Ectodermal cell (in vitro differentiated cells): ENCODE results near the gene FADS2.

Experiments used
- H3K27ac ChIP-seq: 2 replicates; pipeline ENCODE4 v1.7.0; 2013; ENCODE audit warnings: mild to moderate bottlenecking, low read depth, low read length; ENCODE audit not compliant: insufficient read depth, poor library complexity, severe bottlenecking
- H3K27me3 ChIP-seq: 2 replicates; pipeline ENCODE4 v1.7.0; 2013; ENCODE audit warnings: mild to moderate bottlenecking, low read length; ENCODE audit not compliant: insufficient read depth, control insufficient read depth, poor library complexity, severe bottlenecking
- H3K36me3 ChIP-seq: one replicate; pipeline ENCODE4 v1.7.0; 2013; ENCODE audit warnings: low read length; ENCODE audit not compliant: control insufficient read depth, insufficient read depth
- H3K4me1 ChIP-seq: one replicate; pipeline ENCODE4 v1.7.0; 2013; ENCODE audit warnings: low read length; ENCODE audit not compliant: control insufficient read depth, insufficient read depth
- H3K4me3 ChIP-seq: 2 replicates; pipeline ENCODE4 v1.7.0; 2013; ENCODE audit warnings: low read depth, low read length, control low read depth; ENCODE audit not compliant: insufficient read depth
- H3K9me3 ChIP-seq: 2 replicates; pipeline ENCODE4 v1.7.0; 2013; ENCODE audit warnings: mild to moderate bottlenecking, low read length, moderate library complexity; ENCODE audit not compliant: control insufficient read depth
- WGBS, 2 experiments: methylation state at CpG; one replicate each; pipeline ENCODE4 v1.1.7; 2013; ENCODE audit warnings: missing lambda C conversion rate in 2 of 2; 5-methylcytosine and 5-hydroxymethylcytosine counted together

The FADS2 gene

DNA sequence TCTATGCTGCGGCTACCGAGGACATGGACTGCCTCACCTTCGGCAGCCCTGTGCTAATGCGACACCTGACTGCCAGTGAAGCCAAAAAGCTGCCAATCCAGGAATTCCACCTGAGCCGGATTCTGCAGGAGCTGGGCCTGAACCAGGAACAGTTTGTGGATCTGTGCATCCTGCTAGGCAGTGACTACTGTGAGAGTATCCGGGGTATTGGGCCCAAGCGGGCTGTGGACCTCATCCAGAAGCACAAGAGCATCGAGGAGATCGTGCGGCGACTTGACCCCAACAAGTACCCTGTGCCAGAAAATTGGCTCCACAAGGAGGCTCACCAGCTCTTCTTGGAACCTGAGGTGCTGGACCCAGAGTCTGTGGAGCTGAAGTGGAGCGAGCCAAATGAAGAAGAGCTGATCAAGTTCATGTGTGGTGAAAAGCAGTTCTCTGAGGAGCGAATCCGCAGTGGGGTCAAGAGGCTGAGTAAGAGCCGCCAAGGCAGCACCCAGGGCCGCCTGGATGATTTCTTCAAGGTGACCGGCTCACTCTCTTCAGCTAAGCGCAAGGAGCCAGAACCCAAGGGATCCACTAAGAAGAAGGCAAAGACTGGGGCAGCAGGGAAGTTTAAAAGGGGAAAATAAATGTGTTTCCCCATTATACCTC, 32.1 kb upstream of the FADS2 start:
- WGBS, 2 experiments: 96% methylated on average over 18 of the region's 18 CpGs
- Histone ChIP-seq H3K4me1 (peaks cover 9% of the 10 kb centered on the region), H3K36me3 (peaks cover 17% of the 10 kb centered on the region), H3K4me3 (no peak overlapping the region), H3K27ac (no peak overlapping the region), H3K9me3 (no peaks in the 10 kb centered on the region), H3K27me3 (no peaks in the 10 kb centered on the region)

- no peaks in the 10 kb centered on the region for H3K4me1 ChIP-seq
- no peaks in the 10 kb centered on the region for H3K9me3 ChIP-seq
- no peak overlapping the region for H3K4me3 ChIP-seq
- peaks cover 24% of the 10 kb centered on the region for H3K36me3 ChIP-seq
- no peaks in the 10 kb centered on the region for H3K27me3 ChIP-seq
- WGBS, 2 experiments: 70 to 93% methylated on average over 2 to 3 of the region's 3 CpGs
- no peak overlapping the region for H3K27ac ChIP-seq
Measured at GRCh38 chr11:61797263-61797944, 30.7 kb upstream of the FADS2 start.

GRCh38 chr11:61799665-61800284, 28.3 kb upstream of the FADS2 start:
- Histone ChIP-seq H3K36me3 (peaks cover 44% of the 10 kb centered on the region), H3K4me3 (no peak overlapping the region), H3K27ac (no peak overlapping the region), H3K4me1 (no peaks in the 10 kb centered on the region), H3K27me3 (no peaks in the 10 kb centered on the region), H3K9me3 (no peaks in the 10 kb centered on the region)
- 92 to 96% methylated on average over 2 of the region's 2 CpGs for WGBS, 2 experiments

DNA sequence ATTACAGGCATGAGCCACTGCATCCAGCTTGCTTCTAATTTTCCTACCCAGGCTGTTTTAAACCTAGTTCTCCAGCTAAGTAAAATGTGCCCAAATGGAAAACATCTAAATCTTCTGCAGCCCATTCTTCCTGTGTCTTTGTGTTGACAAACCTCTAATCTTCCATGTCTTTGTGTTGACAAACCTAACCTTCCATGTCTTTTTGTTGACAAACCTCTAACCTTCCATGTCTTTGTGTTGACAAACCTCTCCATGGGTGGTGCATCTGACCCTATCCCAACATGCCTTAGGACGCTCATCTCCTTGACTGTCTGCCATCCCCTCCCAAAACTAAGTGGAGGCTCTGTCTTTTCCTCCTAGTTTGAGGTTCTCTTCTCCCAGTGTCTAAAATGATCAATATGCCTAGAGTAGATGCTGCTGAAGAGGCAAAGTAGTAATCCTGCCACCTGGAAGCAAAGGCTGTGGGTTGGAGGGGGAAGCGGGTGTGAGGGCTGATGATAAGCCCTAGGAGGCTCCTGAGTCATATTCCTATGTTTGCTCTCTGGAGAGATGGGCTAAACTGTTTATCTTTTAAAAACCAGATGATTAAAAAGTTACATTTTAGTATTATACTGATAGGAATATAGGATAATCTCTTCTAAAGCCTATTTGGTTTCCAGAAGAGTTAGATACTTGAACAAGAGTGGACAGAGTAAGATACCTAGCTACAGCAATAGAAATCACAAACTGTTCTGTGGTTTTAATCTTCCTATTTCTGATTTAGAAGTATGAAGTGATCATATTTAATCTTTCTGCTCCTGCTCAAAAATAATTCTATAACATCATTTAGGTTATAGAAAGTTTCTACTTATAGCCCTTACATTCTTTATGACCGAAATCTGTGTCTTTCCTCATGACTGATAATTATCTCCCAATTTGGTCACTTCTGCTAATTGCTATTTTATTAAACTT, 27.5 kb upstream of the FADS2 start:
- H3K4me1 ChIP-seq: no peaks in the 10 kb centered on the region
- no peak overlapping the region for H3K27ac ChIP-seq
- WGBS, 2 experiments: 92 to 94% methylated on average over 3 of the region's 3 CpGs
- H3K27me3 ChIP-seq: no peaks in the 10 kb centered on the region
- no peak overlapping the region for H3K4me3 ChIP-seq
- no peaks in the 10 kb centered on the region for H3K9me3 ChIP-seq
- peaks cover 48% of the 10 kb centered on the region for H3K36me3 ChIP-seq

DNA sequence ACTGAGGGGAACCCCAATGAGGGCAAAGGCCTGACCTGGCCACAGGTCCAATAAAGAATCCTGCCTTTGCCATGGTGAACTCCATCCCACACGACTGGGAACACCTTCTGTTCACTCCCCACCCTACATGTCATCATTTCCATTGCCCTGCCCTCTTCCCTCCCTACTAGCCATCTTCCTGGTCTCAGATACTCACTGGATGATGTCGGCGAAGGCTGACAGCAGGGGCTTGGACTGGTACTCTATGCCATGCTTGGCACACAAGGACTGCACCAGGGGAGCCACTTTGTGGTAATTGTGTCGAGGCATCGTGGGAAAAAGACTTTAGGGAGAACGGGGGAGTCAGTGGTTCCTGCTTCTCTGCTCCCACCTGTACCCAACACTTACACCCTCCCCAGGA, 25.5 kb upstream of the FADS2 start:
- H3K4me3 ChIP-seq: no peak overlapping the region
- H3K36me3 ChIP-seq: peaks cover 56% of the 10 kb centered on the region
- H3K27me3 ChIP-seq: no peaks in the 10 kb centered on the region
- no peaks in the 10 kb centered on the region for H3K9me3 ChIP-seq
- no peak overlapping the region for H3K27ac ChIP-seq
- 94 to 98% methylated on average over 6 of the region's 6 CpGs for WGBS, 2 experiments
- no peaks in the 10 kb centered on the region for H3K4me1 ChIP-seq

- Histone ChIP-seq H3K27ac (no peak overlapping the region), H3K4me1 (no peaks in the 10 kb centered on the region), H3K27me3 (no peaks in the 10 kb centered on the region), H3K4me3 (no peak overlapping the region), H3K9me3 (no peaks in the 10 kb centered on the region), H3K36me3 (peaks cover 67% of the 10 kb centered on the region)
- 94 to 96% methylated on average over 3 of the region's 3 CpGs for WGBS, 2 experiments
Measured at GRCh38 chr11:61803889-61804647, 24.0 kb upstream of the FADS2 start.

- Histone ChIP-seq H3K27me3 (no peaks in the 10 kb centered on the region), H3K4me3 (no peak overlapping the region), H3K27ac (no peak overlapping the region), H3K9me3 (no peaks in the 10 kb centered on the region), H3K4me1 (no peaks in the 10 kb centered on the region), H3K36me3 (peaks cover 74% of the 10 kb centered on the region)
- WGBS, 2 experiments: 80 to 92% methylated on average over 1 of the region's 1 CpG
Measured at GRCh38 chr11:61805146-61805545, 23.0 kb upstream of the FADS2 start.

GRCh38 chr11:61806785-61807184, 21.3 kb upstream of the FADS2 start:
- H3K9me3 ChIP-seq: no peaks in the 10 kb centered on the region
- no peak overlapping the region for H3K4me3 ChIP-seq
- WGBS, 2 experiments: 91 to 96% methylated on average over 5 of the region's 5 CpGs
- H3K36me3 ChIP-seq: peaks cover 83% of the 10 kb centered on the region
- H3K27me3 ChIP-seq: no peaks in the 10 kb centered on the region
- H3K27ac ChIP-seq: no peak overlapping the region
- H3K4me1 ChIP-seq: no peaks in the 10 kb centered on the region

- Histone ChIP-seq H3K27me3 (no peaks in the 10 kb centered on the region), H3K9me3 (no peaks in the 10 kb centered on the region), H3K36me3 (peaks cover 71% of the 10 kb centered on the region), H3K4me1 (no peaks in the 10 kb centered on the region), H3K27ac (no peak overlapping the region), H3K4me3 (no peak overlapping the region)
- 93 to 95% methylated on average over 8 of the region's 8 CpGs for WGBS, 2 experiments
Measured at GRCh38 chr11:61810671-61811175, 17.4 kb upstream of the FADS2 start.
